Measurements from ENCODE around the gene CLNS1A. TPM values are rescaled to one million over a fixed set of nuclear protein-coding genes. Genes with fewer than 3 reads are reported as not detected.

The CLNS1A gene
- total RNA-seq, 2 experiments from 2014 or later, result 190 to 191 TPM

DNA sequence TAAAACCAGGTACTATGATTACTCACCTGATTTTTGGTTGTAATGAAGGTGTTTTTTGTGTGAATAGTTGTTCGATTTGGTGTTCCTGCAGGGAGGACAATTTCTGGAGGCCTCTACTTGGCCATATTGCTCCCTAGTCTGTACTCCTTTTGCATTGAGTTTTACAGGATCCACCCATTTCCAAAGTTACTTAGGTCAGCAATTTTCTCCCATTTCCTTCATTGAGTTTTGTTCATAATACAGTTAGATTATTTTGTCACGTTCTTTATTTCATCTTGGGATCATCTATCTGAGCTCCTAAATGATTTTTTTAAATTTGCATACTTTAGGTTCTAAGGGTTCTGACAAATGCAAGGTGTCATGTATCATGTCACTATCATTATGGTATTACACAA, 67.9 kb downstream of the CLNS1A start:
- Mint-ChIP-seq H3K4me3 (no peak overlapping the region), H3K9me3 (no peaks in the 10 kb centered on the region), H3K4me1 (ENCODE audit: low read depth) (no peaks in the 10 kb centered on the region), H3K27me3 (ENCODE audit: low read depth) (peaks cover 15% of the 10 kb centered on the region), H3K36me3 (ENCODE audit: low read depth) (no peaks in the 10 kb centered on the region), H3K27ac (no peak overlapping the region)
- intact Hi-C loops (cut with micrococcal nuclease), result no loop called here
- CTCF ChIA-PET, result no interaction called here
- no peak for DNase-seq

GRCh38 chr11:77568916-77569675, 68.5 kb downstream of the CLNS1A start:
- no peak overlapping the region for H3K4me3 Mint-ChIP-seq
- CTCF ChIA-PET, result interaction anchor here (2.4 kb wide), 1 partner anchor 20 kb away, joined by 5 read pairs; no protein-coding TSS in a partner anchor
- DNase-seq, result no peak

GRCh38 chr11:77568306-77568705, 69.3 kb downstream of the CLNS1A start:
- Mint-ChIP-seq H3K27me3 (ENCODE audit: low read depth) (peaks cover 15% of the 10 kb centered on the region), H3K9me3 (no peaks in the 10 kb centered on the region), H3K36me3 (ENCODE audit: low read depth) (no peaks in the 10 kb centered on the region), H3K27ac (no peak overlapping the region), H3K4me3 (no peak overlapping the region), H3K4me1 (ENCODE audit: low read depth) (no peaks in the 10 kb centered on the region)
- no peak for DNase-seq
- intact Hi-C loops (cut with micrococcal nuclease), result no loop called here
- CTCF ChIA-PET, result interaction anchor here (2.4 kb wide), 1 partner anchor 19 kb away, joined by 5 read pairs; no protein-coding TSS in a partner anchor

More at GRCh38 chr11:77568916-77569675, 68.5 kb downstream of the CLNS1A start:
- H3K4me1 Mint-ChIP-seq (ENCODE audit: low read depth), result no peaks in the 10 kb centered on the region
- no peaks in the 10 kb centered on the region for H3K36me3 Mint-ChIP-seq (ENCODE audit: low read depth)
- intact Hi-C loops (cut with micrococcal nuclease), result no loop called here
- H3K27me3 Mint-ChIP-seq (ENCODE audit: low read depth), result peaks cover 15% of the 10 kb centered on the region
- no peak overlapping the region for H3K27ac Mint-ChIP-seq
- no peaks in the 10 kb centered on the region for H3K9me3 Mint-ChIP-seq

Other genes starting within 250 kb of the CLNS1A start
- gene PAK1, start 163.7 kb downstream of the CLNS1A start, total RNA-seq, result 10 to 100 TPM; 45.8 to 49.5 TPM
- under 1 TPM; 0.24 to 0.49 TPM for gene AQP11, start 47.8 kb downstream of the CLNS1A start, total RNA-seq
- gene RSF1, start 182.9 kb upstream of the CLNS1A start, total RNA-seq, result 10 to 100 TPM; 50.3 to 54.2 TPM
- 1 to 10 TPM; 6.0 to 6.4 TPM for gene AAMDC, start 183.3 kb upstream of the CLNS1A start, total RNA-seq

Data from activated naive CD4-positive, alpha-beta T cell treated with anti-CD3 and anti-CD28 coated beads for 36 hours (primary cell).